GM18868 (cell line): ENCODE data around the gene MLANA.

Source experiments
- ATAC-seq: cut with Tn5 transposase; IDR thresholded peaks from one replicate; pipeline ENCODE4 v1.9.1; 2021; ENCODE audit warnings: mild to moderate bottlenecking, moderate library complexity; ENCODE audit not compliant: unreplicated experiment

Gene MLANA

GRCh38 chr9:5890641-5891040 lies at the start of gene MLANA:
Gene MLANA (plus strand): TSS chr9:5890889. CDS start chr9:5892475, 1,586 bp downstream.
- no peak for ATAC-seq

GRCh38 chr9:5841771-5842573 lies 48.7 kb upstream of the MLANA start:
- no peak for ATAC-seq

- ATAC-seq = no peak
Observed at GRCh38 chr9:5842929-5843793, 47.5 kb upstream of the MLANA start.

GRCh38 chr9:5843794-5844471 lies 46.8 kb upstream of the MLANA start:
- ATAC-seq = no peak

- ATAC-seq = no peak
Observed at GRCh38 chr9:5845157-5845531, 45.5 kb upstream of the MLANA start.

GRCh38 chr9:5846096-5846495 lies 44.6 kb upstream of the MLANA start:
- no peak for ATAC-seq

GRCh38 chr9:5846501-5846921 lies 44.2 kb upstream of the MLANA start:
- ATAC-seq = no peak

GRCh38 chr9:5848372-5848882 lies 42.3 kb upstream of the MLANA start:
- ATAC-seq = no peak

- no peak for ATAC-seq
Observed at GRCh38 chr9:5850724-5851122, 40.0 kb upstream of the MLANA start.

GRCh38 chr9:5851445-5851844 lies 39.2 kb upstream of the MLANA start:
- peak; percentile 98 for ATAC-seq

GRCh38 chr9:5852987-5853386 lies 37.7 kb upstream of the MLANA start:
- ATAC-seq = no peak

- no peak for ATAC-seq
Observed at GRCh38 chr9:5853617-5854016, 37.1 kb upstream of the MLANA start.

GRCh38 chr9:5854063-5854790 lies 36.5 kb upstream of the MLANA start:
- peak; percentile 27 for ATAC-seq

GRCh38 chr9:5857928-5858327 lies 32.8 kb upstream of the MLANA start:
- no peak for ATAC-seq

- no peak for ATAC-seq
Observed at GRCh38 chr9:5858833-5859232, 31.9 kb upstream of the MLANA start.

- no peak for ATAC-seq
Observed at GRCh38 chr9:5863092-5863746, 27.5 kb upstream of the MLANA start.

GRCh38 chr9:5864446-5864845 lies 26.2 kb upstream of the MLANA start:
- no peak for ATAC-seq

GRCh38 chr9:5866272-5866671 lies 24.4 kb upstream of the MLANA start:
- ATAC-seq = no peak

GRCh38 chr9:5866685-5867084 lies 24.0 kb upstream of the MLANA start:
- ATAC-seq = no peak

GRCh38 chr9:5868235-5868634 lies 22.5 kb upstream of the MLANA start:
- no peak for ATAC-seq
